ENCODE results near the gene UGGT2. TPM values are rescaled to one million over a fixed set of nuclear protein-coding genes. Genes with fewer than 3 reads are reported as not detected.

The UGGT2 gene
- total RNA-seq, 1 experiment from 2014 or later, result 34.5 TPM

- no peak overlapping the region for H2AK5ac ChIP-seq (ENCODE audit: insufficient read length, low read length)
- H3K27me3 ChIP-seq (ENCODE audit: insufficient read depth, low read length), result no peaks in the 10 kb centered on the region
- no peak overlapping the region for H3K27ac Mint-ChIP-seq
- H3K27me3 Mint-ChIP-seq (ENCODE audit: low read depth), result no peaks in the 10 kb centered on the region
- H3K36me3 Mint-ChIP-seq (ENCODE audit: insufficient read depth in 1 of 3, low read depth in 3 of 3), result peaks cover 12 to 28% (median 24%) of the 10 kb centered on the region in 3 experiments; a peak in 6 of 7 replicates
- no peak overlapping the region for H3K4me3 Mint-ChIP-seq
- TF ChIP-seq CTCF (conservative IDR thresholded peaks at IDR 0.05), result no peak
- no peaks in the 10 kb centered on the region for H4K20me1 ChIP-seq (ENCODE audit: control insufficient read depth, insufficient read depth, insufficient read length)
- H3K9me3 Mint-ChIP-seq, result no peaks in the 10 kb centered on the region; a peak in 1 of 5 replicates
- H4K91ac ChIP-seq (ENCODE audit: insufficient read length, low read depth, low read length), result no peak overlapping the region
- no peak overlapping the region for H2BK12ac ChIP-seq (ENCODE audit: insufficient read length, low read depth, low read length)
- no peak for DNase-seq
- H3K27ac ChIP-seq (ENCODE audit: insufficient read length, low read depth, low read length), result no peak overlapping the region
- H2BK120ac ChIP-seq (ENCODE audit: low read depth, low read length, poor library complexity, severe bottlenecking), result no peak overlapping the region
- no peak overlapping the region for H3K4me2 ChIP-seq (ENCODE audit: insufficient read depth, insufficient read length, low read length)
- H3K79me2 ChIP-seq (ENCODE audit: insufficient read depth, low read length), result no peaks in the 10 kb centered on the region
- H3T11ph ChIP-seq (ENCODE audit: low read length), result no peak overlapping the region
- no peak overlapping the region for H3K18ac ChIP-seq (ENCODE audit: insufficient read length, low read depth, low read length)
- WGBS (ENCODE audit: extremely low coverage, insufficient read length, low lambda C conversion rate), result no CpG with 5 or more reads among the region's 2 CpGs
- H3K23me2 ChIP-seq (ENCODE audit: insufficient read length, low read depth, low read length, poor library complexity, severe bottlenecking), result no peaks in the 10 kb centered on the region
- no peak overlapping the region for H2AFZ ChIP-seq (ENCODE audit: low read length)
- no peak overlapping the region for H2BK20ac ChIP-seq (ENCODE audit: low read depth, low read length, poor library complexity, severe bottlenecking)
- no peak overlapping the region for H2BK15ac ChIP-seq (ENCODE audit: low read depth, low read length)
- no peaks in the 10 kb centered on the region for H3K79me1 ChIP-seq (ENCODE audit: insufficient read depth, low read depth, low read length, poor library complexity, severe bottlenecking)
- no peak overlapping the region for H3K23ac ChIP-seq (ENCODE audit: insufficient read length, low read depth, low read length)
- peaks cover 5 to 6% of the 10 kb centered on the region in 2 experiments; a peak in 3 of 4 replicates for H3K4me1 Mint-ChIP-seq
- no peaks in the 10 kb centered on the region for H3K4me1 ChIP-seq (ENCODE audit: insufficient read depth, low read length)
- H3K14ac ChIP-seq (ENCODE audit: insufficient read depth, low read length), result no peak overlapping the region
- H3K56ac ChIP-seq (ENCODE audit: insufficient read length, low read depth, low read length), result no peak overlapping the region
- H3K9me3 ChIP-seq (ENCODE audit: control insufficient read depth, low read depth, low read length), result no peaks in the 10 kb centered on the region
- H3K9ac ChIP-seq (ENCODE audit: extremely low read depth, insufficient read length, low read length), result no peak overlapping the region
- no peak overlapping the region for H4K5ac ChIP-seq (ENCODE audit: insufficient read length, low read depth, low read length)
- H4K8ac ChIP-seq (replicated peaks; ENCODE audit: insufficient read length, low read depth, low read length), result no peak overlapping the region
- H3K4ac ChIP-seq (ENCODE audit: low read depth, low read length), result no peak overlapping the region
- H2BK5ac ChIP-seq (ENCODE audit: insufficient read length, low read length), result no peak overlapping the region
Observed at GRCh38 chr13:95921485-95921884, 131.7 kb downstream of the UGGT2 start.
